Tibial nerve (tissue), 4 donors: ENCODE results near the gene CCDC9. TPM values are rescaled to one million over a fixed set of nuclear protein-coding genes. Genes with fewer than 3 reads are reported as not detected.
A peak's percentile ranks its signal among the peaks of the same experiment; 100 is the strongest.
"Not testable (repeated sequence)": the region's sequence is repeated elsewhere in the genome, so short reads cannot be mapped to it uniquely, and the experiment has no call there.

ENCODE experiments used
- DNase-seq, 2 donors: peaks; one replicate each; pipeline ENCODE4 v3.0.0-alpha.2; 2019; ENCODE audit warnings: low spot score in 2 of 2
- H3K27ac ChIP-seq, 4 donors: fragments of 200-600 bp; sonication (generic) in 3 of 4; one replicate each; pipeline ENCODE4 v1.5.1; 2017 to 2019; ENCODE audit warnings: mild to moderate bottlenecking in 1 of 4
- H3K27me3 ChIP-seq, 2 donors: fragments of 200-600 bp; sonication (generic) in 1 of 2; one replicate each; pipeline versions ENCODE4 v1.5.1 to v1.6.0; 2017 to 2019
- H3K36me3 ChIP-seq, 3 donors: fragments of 200-600 bp; sonication (generic); one replicate each; pipeline ENCODE4 v1.5.1; 2018 to 2019
- H3K4me1 ChIP-seq, 4 donors: fragments of 200-600 bp; sonication (generic) in 3 of 4; one replicate each; pipeline ENCODE4 v1.5.1; 2017 to 2019
- H3K4me3 ChIP-seq, 4 donors: fragments of 200-600 bp; sonication (generic) in 3 of 4; one replicate each; pipeline ENCODE4 v1.5.1; 2017 to 2019; ENCODE audit warnings: mild to moderate bottlenecking in 1 of 4, moderate library complexity in 1 of 4
- H3K9me3 ChIP-seq, 4 donors: fragments of 200-600 bp; sonication (generic) in 3 of 4; one replicate each; pipeline ENCODE4 v1.5.1; 2017 to 2019
- EP300 ChIP-seq, 2 donors: sonication (generic); formaldehyde crosslinking; IDR thresholded peaks; one replicate each; pipeline ENCODE4 v1.6.1; 2017; ENCODE audit warnings: antibody characterized with exemption in 2 of 2, mild to moderate bottlenecking in 1 of 2
- POLR2A ChIP-seq, 2 donors: fragments of 450-650 bp; IDR thresholded peaks; one replicate each; pipeline ENCODE4 v1.6.1; 2017; ENCODE audit warnings: antibody characterized with exemption in 2 of 2, mild to moderate bottlenecking in 2 of 2, moderate library complexity in 2 of 2
- WGBS, 2 donors: methylation state at CpG; one replicate each; pipeline ENCODE4 v1.1.5; 2018; 5-methylcytosine and 5-hydroxymethylcytosine counted together
- total RNA-seq, 4 donors: library from RNA; depleted of rRNA; stranded (reverse); fragments of >200 nt; gene quantifications; one replicate each; pipeline ENCODE4 v1.1.0, GENCODE V29; 2016
- TF ChIP-seq, protein P1 (sequence below), 5 experiments: fragments of 200-600 bp in 3 of 5; fragments of 450-650 bp in 2 of 5; sonication (generic) in 3 of 5; IDR thresholded peaks; one replicate each; pipeline ENCODE4 v1.5.1; 2016 to 2019; ENCODE audit warnings: antibody characterized with exemption in 5 of 5, mild to moderate bottlenecking in 3 of 5, moderate library complexity in 2 of 5

CCDC9 gene
- total RNA-seq, 4 donors from 2014 or later = 23.8 to 39.0 (median 32.7) TPM

DNA sequence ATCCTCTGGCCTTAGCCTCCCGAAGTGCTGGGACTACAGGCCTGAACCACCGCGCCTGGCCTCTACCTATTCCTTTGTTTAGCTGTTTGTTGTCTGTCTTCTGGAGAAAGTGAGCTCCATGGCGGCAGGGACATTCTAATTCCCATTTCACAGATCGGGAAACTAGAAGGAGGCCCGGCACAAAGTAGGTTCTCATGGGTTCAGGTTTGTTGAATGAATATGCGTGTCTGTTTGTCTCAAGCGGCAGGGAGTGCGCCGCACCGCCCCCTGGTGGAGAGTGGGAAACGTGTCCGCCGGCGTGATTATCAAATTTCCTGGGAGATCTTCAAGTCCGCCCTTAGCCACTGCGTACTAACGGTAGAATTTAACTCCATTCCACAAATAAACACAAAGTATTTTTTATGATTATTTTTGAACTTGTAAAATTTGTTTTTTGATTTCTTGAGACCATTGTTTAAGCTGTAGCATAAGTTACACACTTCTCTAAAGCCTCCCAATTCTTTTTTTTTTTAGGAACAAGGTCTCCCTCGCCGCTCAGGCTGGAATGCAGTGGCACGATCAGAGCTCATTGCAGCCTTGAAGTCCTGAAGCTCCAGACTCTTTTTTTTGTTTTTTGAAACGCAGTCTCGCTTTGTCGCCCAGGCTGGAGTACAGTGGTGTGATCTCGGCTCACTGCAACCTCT is 8.9 kb upstream of the CCDC9 start:
- Histone ChIP-seq H3K4me3 (no peak overlapping the region), H3K27ac (no peak overlapping the region), H3K27me3 (no peaks in the 10 kb centered on the region), H3K9me3 (no peaks in the 10 kb centered on the region), H3K4me1 (peaks cover 0 to 38% (median 15%) of the 10 kb centered on the region in 4 donors), H3K36me3 (no peaks in the 10 kb centered on the region)
- DNase-seq = peak; percentile 67 to 79
- TF ChIP-seq, protein P1, sequence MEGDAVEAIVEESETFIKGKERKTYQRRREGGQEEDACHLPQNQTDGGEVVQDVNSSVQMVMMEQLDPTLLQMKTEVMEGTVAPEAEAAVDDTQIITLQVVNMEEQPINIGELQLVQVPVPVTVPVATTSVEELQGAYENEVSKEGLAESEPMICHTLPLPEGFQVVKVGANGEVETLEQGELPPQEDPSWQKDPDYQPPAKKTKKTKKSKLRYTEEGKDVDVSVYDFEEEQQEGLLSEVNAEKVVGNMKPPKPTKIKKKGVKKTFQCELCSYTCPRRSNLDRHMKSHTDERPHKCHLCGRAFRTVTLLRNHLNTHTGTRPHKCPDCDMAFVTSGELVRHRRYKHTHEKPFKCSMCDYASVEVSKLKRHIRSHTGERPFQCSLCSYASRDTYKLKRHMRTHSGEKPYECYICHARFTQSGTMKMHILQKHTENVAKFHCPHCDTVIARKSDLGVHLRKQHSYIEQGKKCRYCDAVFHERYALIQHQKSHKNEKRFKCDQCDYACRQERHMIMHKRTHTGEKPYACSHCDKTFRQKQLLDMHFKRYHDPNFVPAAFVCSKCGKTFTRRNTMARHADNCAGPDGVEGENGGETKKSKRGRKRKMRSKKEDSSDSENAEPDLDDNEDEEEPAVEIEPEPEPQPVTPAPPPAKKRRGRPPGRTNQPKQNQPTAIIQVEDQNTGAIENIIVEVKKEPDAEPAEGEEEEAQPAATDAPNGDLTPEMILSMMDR (IDR thresholded peaks at IDR 0.05) = peak; percentile 82 to 94 (median 86)
- TF ChIP-seq EP300 (IDR thresholded peaks at IDR 0.05) = no peak
- TF ChIP-seq POLR2A (IDR thresholded peaks at IDR 0.05) = no peak
- WGBS, 2 donors = 29 to 32% methylated on average over 25 of the region's 25 CpGs

DNA sequence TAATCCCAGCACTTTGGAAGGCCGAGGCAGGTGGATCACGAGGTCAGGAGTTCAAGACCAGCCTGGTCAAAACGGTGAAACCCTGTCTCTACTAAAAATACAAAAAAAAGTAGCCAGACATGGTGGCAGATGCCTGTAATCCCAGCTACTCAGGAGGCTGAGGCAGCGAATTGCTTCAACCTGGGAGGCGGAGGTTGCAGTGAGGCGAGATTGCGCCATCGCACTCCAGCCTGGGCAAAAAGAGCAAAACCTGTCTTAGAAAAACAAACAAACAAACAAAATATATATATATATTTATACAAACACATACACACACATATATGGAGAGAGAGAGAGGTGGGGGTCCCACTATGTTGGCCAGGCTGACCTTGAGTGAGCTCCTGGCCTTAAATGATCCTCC is 3.3 kb upstream of the CCDC9 start:
- not testable (repeated sequence) for H3K4me3 ChIP-seq, H3K27me3 ChIP-seq, H3K27ac ChIP-seq, H3K36me3 ChIP-seq, H3K9me3 ChIP-seq, DNase-seq
- 81 to 90% methylated on average over 8 of the region's 8 CpGs for WGBS, 2 donors
- peaks cover 0 to 22% (median 11%) of the 10 kb centered on the region in 4 donors for H3K4me1 ChIP-seq

DNA sequence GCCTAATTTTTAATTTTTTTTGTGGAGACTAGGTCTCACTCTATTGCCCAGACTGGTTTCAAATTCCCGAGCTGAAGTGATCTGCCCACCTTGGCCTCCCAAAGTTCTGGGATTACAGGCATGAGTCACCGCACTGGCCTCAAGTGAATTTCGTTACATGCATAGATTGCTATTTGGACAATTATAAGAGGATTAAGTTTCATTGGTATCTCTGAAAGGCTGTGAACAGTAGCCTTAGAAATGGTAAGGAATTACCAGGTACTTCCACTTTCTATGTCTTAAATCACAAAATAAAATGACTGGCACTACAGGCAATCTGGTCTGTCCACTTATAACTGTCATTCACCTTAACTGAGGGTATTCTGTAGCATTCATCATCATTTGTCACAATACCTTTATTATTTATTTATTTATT is 2.9 kb upstream of the CCDC9 start:
- H3K36me3 ChIP-seq = peaks cover 0 to 4% (median 0%) of the 10 kb centered on the region in 3 donors
- H3K9me3 ChIP-seq = no peaks in the 10 kb centered on the region
- H3K4me1 ChIP-seq = peaks cover 0 to 27% (median 15%) of the 10 kb centered on the region in 4 donors
- no peak for DNase-seq
- no peak overlapping the region for H3K27ac ChIP-seq
- no peak for TF ChIP-seq EP300 (IDR thresholded peaks at IDR 0.05)
- TF ChIP-seq, protein P1 (IDR thresholded peaks at IDR 0.05) = no peak
- TF ChIP-seq POLR2A (IDR thresholded peaks at IDR 0.05) = no peak
- H3K4me3 ChIP-seq = no peak overlapping the region
- 72 to 74% methylated on average over 3 of the region's 3 CpGs for WGBS, 2 donors
- no peaks in the 10 kb centered on the region for H3K27me3 ChIP-seq

DNA sequence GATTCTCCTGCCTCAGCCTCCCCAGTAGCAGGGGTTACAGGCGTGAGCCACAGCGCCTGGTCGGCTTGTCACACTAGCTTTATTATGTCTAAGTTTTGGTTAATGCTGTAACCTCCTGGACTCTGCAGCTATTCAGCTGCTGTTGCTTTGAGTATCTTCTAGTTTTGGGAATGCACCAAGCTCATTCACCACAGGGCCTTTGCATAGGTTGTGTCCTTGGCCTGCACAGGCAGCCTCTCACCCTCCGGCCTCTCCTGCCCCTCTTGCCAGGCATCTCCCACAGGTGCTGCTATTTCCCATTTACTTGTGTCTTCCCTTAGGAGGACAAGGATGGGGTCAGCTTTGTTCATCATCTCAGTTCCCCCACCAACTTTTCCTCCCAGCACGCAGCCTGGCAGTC is 2.4 kb upstream of the CCDC9 start:
- TF ChIP-seq POLR2A (IDR thresholded peaks at IDR 0.05) (no peak), EP300 (IDR thresholded peaks at IDR 0.05) (no peak)
- TF ChIP-seq, protein P1 (IDR thresholded peaks at IDR 0.05) = no peak

DNA sequence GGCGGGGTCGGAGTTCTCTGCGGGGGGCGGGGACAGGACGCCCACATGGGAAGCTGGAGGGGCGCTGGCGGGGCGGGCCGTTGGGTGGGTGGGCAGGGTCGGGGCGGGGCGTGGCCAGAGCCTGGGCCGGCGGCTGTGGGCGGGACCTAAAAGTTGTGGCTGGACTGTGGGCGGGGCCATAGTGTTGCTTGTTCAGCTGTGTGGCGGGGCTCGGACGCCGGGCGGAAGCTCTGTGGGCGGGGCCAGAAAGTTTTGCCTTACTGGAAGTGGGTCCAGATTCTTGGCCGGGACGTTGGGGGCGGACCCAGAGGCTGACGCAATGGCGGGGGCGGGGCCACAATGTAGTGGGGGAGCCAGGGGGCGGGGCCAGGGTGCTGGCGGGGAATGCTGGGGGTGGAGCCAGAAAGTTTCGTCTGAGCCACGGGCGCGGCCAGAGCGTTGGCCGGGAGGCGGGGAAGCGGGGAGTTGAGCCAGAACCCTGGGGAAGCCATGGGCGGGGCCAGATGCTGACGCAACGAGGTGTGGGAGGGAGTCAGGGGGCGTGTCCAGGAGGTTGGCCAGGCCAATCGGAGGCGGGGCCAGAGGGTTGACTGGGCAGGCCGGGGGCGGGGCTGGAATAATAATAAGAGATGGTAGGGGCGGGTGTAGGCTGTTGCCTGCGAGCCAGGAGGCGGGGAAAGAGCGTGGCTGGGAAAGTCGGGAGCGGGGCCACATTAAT is 527 bp downstream of the CCDC9 start:
- WGBS, 2 donors = 1% methylated on average over 39 to 46 of the region's 52 CpGs
- peaks cover 0 to 37% (median 16%) of the 10 kb centered on the region in 3 donors for H3K36me3 ChIP-seq
- H3K27ac ChIP-seq = peak overlapping the region; percentile 77 to 98 (median 90)
- no peaks in the 10 kb centered on the region for H3K27me3 ChIP-seq
- H3K9me3 ChIP-seq = no peaks in the 10 kb centered on the region
- TF ChIP-seq POLR2A (IDR thresholded peaks at IDR 0.05) (no peak), EP300 (IDR thresholded peaks at IDR 0.05) (peak in 1 of 2 donors; percentile 76)
- TF ChIP-seq, protein P1 (IDR thresholded peaks at IDR 0.05) = no peak
- H3K4me3 ChIP-seq = peak overlapping the region; percentile 42 to 78 (median 57)
- peak; percentile 100 for DNase-seq
- peaks cover 0 to 43% (median 20%) of the 10 kb centered on the region in 4 donors for H3K4me1 ChIP-seq

More for the DNA sequence above, 2.4 kb upstream of the CCDC9 start:
- Histone ChIP-seq H3K27ac (no peak overlapping the region), H3K9me3 (no peaks in the 10 kb centered on the region), H3K27me3 (no peaks in the 10 kb centered on the region), H3K36me3 (peaks cover 0 to 9% (median 0%) of the 10 kb centered on the region in 3 donors), H3K4me1 (peaks cover 0 to 32% (median 20%) of the 10 kb centered on the region in 4 donors), H3K4me3 (no peak overlapping the region)
- 85 to 88% methylated on average over 5 of the region's 5 CpGs for WGBS, 2 donors
- DNase-seq = no peak
